NCI-H345 (cell line): Measurements from ENCODE around the gene SENP3.

ENCODE experiments used
- DNase-seq: peaks from one replicate; lab custom pipeline; 2025; lab: John Stamatoyannopoulos, UW

Gene SENP3

DNA sequence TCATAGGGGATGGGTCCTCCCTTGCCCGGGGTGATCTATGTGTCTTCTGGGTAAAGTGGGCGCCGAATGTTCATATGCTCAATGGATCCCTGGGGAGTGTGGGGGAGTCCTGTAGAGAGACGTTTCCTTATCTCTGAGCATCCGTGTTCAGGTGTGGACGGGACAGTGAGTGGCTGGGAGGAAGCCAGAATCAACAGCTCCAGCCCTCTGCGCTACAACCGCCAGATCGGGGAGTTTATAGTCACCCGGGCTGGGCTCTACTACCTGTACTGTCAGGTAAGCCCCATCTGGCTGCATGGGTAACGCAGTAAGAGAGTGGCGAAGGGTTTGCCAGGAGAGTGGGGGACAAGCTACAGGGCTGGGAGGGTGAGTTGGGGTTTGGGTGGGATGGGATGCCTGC lies 5.1 kb upstream of the SENP3 start:
- DNase-seq, result no peak

DNA sequence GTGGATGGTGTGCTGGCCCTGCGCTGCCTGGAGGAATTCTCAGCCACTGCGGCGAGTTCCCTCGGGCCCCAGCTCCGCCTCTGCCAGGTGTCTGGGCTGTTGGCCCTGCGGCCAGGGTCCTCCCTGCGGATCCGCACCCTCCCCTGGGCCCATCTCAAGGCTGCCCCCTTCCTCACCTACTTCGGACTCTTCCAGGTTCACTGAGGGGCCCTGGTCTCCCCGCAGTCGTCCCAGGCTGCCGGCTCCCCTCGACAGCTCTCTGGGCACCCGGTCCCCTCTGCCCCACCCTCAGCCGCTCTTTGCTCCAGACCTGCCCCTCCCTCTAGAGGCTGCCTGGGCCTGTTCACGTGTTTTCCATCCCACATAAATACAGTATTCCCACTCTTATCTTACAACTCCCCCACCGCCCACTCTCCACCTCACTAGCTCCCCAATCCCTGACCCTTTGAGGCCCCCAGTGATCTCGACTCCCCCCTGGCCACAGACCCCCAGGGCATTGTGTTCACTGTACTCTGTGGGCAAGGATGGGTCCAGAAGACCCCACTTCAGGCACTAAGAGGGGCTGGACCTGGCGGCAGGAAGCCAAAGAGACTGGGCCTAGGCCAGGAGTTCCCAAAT lies 4.5 kb upstream of the SENP3 start:
- no peak for DNase-seq

DNA sequence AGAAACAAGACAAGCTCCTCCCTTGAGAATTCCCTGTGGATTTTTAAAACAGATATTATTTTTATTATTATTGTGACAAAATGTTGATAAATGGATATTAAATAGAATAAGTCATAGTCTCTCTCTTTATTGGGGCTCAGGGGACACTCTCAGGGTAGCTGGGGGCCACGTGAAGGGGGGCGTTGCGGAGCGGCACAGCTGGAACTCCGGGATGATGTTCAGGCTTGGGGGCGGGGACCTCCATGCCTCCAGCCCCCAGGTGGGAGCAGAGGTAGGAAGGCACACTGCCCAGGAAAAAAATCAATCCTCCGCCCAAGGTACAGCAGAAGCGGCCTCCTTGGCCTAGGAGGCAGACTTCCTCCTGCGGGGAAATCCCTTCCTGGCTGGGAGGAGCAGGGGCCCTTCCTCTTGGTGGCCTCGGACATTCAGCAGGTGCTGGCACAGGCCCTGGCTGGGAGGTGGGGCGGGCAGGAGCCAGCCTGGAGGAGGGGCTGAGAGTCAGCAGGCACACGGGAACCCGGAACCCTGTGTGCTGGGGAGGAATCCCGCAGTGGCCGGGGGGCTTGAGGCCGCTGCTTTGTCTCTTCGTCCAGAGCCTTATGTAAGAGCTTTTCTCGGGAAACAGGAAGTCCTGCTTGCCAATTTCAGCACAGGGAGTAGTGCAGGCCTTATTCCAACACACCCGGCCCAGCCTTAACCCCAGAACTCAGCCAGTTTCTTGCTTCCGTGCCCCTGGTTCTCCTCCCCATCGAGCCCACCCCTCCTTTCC lies 3.8 kb upstream of the SENP3 start:
- peak; percentile 42 for DNase-seq

DNA sequence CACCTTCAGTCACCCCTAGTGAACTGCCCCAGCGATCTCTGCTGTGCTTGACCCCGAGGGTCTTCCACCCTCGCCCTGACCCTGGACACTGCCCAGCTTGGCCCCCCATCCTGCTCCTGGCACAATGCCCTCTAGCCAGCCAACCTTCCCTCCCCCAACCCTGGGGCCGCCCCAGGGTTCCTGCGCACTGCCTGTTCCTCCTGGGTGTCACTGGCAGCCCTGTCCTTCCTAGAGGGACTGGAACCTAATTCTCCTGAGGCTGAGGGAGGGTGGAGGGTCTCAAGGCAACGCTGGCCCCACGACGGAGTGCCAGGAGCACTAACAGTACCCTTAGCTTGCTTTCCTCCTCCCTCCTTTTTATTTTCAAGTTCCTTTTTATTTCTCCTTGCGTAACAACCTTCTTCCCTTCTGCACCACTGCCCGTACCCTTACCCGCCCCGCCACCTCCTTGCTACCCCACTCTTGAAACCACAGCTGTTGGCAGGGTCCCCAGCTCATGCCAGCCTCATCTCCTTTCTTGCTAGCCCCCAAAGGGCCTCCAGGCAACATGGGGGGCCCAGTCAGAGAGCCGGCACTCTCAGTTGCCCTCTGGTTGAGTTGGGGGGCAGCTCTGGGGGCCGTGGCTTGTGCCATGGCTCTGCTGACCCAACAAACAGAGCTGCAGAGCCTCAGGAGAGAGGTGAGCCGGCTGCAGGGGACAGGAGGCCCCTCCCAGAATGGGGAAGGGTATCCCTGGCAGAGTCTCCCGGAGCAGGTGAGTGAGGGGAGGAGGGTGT lies 3.0 kb upstream of the SENP3 start, which contains the start of gene TNFSF13:
TSS of gene TNFSF13 (plus strand) at position 207 of the 776 bp plus-strand sequence. CDS start at position 497, 290 bp downstream.
- no peak for DNase-seq

DNA sequence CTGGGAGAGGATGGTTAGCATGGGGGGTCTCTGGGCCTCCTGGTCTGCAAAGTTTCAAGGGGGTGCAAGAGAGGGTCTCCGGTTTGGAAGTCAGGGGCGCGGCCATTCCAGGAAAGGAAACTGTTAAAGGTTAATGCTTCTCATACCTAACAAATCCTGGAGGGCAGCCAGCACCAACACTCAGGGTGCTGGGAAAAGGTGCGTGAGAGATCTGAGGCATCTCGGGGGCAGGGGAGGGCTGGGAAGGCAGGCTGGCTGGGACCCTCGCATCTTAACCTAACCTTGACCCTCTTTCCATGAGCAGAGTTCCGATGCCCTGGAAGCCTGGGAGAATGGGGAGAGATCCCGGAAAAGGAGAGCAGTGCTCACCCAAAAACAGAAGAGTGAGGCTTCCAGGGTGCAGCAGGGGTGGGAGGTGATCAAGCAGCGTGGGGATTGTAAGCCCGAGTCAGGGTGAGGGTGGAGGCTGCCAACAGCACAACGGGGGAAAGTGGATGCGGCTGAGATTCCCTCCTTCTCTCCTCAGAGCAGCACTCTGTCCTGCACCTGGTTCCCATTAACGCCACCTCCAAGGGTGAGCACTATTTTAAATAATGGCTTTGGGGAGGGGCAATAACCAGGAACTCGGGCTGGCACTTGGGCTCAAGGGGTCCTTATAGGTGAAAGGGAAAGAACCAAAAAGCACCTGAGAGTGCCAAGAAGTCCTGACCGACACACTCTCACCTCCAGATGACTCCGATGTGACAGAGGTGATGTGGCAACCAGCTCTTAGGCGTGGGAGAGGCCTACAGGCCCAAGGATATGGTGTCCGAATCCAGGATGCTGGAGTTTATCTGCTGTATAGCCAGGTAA lies 2.2 kb upstream of the SENP3 start:
- DNase-seq, result no peak

DNA sequence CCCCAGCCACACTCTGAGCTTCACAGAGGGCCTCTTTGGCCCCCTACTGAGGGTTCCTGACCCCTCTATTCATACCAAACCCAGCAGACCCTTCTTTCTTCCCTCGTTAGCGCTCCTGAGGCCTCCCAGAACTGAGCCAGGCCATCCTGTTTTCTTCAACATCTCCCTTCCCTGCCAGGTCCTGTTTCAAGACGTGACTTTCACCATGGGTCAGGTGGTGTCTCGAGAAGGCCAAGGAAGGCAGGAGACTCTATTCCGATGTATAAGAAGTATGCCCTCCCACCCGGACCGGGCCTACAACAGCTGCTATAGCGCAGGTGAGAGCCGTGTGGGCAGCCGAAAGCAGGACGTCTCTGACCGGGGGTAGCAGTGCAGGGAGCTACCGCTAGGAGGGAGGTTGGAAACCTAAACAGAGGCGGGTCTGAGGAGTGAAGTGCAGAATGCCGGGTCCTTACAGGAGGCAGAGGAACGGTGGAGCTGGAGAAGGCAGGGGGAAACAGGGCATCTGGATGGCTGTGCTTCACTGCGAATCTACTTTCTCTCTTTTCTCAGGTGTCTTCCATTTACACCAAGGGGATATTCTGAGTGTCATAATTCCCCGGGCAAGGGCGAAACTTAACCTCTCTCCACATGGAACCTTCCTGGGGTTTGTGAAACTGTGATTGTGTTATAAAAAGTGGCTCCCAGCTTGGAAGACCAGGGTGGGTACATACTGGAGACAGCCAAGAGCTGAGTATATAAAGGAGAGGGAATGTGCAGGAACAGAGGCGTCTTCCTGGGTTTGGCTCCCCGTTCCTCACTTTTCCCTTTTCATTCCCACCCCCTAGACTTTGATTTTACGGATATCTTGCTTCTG lies 1.3 kb upstream of the SENP3 start:
- DNase-seq, result no peak

DNA sequence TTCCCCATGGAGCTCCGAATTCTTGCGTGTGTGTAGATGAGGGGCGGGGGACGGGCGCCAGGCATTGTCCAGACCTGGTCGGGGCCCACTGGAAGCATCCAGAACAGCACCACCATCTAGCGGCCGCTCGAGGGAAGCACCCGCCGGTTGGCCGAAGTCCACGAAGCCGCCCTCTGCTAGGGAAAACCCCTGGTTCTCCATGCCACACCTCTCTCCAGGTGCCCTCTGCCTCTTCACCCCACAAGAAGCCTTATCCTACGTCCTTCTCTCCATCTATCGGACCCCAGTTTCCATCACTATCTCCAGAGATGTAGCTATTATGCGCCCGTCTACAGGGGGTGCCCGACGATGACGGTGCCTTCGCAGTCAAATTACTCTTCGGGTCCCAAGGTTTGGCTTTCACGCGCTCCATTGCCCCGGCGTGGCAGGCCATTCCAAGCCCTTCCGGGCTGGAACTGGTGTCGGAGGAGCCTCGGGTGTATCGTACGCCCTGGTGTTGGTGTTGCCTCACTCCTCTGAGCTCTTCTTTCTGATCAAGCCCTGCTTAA lies 617 bp upstream of the SENP3 start:
- peak; percentile 74 for DNase-seq

DNA sequence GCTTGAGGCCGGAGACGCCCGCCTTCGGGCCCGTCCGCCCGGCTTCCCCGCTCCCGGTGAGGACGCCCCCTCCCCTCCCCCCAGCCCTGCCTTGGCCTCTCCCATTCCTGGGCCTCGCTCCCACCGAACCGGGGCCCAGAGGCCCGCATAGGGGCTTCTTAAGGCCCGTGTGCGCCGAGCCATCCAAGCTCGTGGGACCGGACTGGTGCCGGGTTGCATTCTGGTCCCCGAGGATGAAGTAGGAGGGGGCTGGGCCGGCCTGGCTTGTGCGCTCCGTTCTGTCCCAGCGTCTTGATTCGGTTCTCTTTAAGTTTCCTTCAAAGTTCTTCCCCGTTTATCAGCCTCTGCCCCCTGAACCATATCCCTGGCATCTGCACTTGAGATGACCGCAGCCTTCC lies 488 bp downstream of the SENP3 start:
- DNase-seq, result no peak

DNA sequence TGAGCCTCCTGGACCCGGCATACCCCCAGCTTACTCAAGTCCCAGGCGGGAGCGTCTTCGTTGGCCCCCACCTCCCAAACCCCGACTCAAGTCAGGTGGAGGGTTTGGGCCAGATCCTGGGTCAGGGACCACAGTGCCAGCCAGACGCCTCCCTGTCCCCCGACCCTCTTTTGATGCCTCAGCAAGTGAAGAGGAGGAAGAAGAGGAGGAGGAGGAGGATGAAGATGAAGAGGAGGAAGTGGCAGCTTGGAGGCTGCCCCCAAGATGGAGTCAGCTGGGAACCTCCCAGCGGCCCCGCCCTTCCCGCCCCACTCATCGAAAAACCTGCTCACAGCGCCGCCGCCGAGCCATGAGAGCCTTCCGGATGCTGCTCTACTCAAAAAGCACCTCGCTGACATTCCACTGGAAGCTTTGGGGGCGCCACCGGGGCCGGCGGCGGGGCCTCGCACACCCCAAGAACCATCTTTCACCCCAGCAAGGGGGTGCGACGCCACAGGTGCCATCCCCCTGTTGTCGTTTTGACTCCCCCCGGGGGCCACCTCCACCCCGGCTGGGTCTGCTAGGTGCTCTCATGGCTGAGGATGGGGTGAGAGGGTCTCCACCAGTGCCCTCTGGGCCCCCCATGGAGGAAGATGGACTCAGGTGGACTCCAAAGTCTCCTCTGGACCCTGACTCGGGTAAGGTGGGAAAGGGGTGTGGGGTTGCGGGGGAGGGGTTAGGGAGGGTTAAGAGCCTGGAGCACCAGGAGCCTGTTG lies 1.6 kb downstream of the SENP3 start:
- DNase-seq, result no peak

DNA sequence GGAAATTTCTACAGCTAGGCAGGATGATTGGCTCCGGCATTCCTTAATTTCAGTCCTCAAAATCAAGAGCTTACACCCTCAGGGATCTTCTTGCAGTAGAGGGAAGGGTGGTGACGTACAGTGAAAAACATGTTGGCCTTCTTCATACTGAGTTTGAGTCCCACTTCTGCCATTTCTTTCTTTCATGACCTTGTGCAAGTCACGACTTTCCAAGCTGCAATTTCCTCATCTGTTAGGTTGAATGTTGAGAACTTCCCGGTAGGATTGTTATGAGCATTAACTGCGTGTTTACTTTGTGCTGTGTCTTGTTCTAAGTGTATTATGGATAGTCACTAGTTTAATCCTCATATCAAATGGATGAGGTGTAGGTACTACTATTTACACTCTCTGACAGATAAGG lies 7.9 kb downstream of the SENP3 start:
- no peak for DNase-seq

DNA sequence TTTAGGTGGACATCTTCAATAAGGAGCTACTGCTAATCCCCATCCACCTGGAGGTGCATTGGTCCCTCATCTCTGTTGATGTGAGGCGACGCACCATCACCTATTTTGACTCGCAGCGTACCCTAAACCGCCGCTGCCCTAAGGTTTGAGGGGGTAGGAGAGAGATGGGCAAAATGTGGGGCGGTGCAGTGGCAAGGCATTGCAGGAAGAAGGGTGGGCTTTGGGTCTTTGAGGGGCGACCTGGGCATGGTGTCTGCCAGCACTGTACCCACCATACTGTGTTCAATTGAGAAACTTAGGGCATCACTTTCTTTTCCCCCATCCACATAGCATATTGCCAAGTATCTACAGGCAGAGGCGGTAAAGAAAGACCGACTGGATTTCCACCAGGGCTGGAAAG lies 8.6 kb downstream of the SENP3 start:
- DNase-seq, result no peak

DNA sequence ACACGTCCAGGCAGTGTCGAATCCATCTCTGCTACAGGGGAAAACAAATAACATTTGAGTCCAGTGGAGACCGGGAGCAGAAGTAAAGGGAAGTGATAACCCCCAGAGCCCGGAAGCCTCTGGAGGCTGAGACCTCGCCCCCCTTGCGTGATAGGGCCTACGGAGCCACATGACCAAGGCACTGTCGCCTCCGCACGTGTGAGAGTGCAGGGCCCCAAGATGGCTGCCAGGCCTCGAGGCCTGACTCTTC lies 10.5 kb downstream of the SENP3 start:
- DNase-seq, result no peak

DNA sequence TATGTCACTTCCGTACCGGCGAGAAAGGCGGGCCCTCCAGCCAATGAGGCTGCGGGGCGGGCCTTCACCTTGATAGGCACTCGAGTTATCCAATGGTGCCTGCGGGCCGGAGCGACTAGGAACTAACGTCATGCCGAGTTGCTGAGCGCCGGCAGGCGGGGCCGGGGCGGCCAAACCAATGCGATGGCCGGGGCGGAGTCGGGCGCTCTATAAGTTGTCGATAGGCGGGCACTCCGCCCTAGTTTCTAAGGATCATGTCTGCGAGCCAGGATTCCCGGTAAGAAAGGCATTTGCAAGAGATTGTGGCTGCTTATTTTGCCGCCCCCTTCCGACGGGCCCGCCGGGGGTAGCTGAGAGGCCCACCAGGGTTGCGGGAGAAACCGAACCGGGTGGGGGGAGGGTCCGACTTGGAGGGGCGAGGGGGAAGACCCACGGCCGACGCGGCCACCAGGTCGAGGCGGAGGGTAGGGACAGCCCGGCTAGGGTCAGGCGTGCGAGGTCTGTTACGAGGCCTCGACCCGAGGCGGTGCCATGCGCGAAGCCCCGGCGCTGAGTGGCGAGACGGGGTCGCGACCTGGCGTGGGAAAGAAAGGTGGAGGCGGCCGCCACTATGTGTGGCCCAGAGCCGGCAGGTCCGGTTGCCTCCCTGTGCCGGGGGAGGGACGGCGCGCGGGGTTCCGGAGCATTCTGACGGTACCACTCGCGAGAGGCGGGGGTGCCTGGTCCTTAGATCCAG lies 11.0 kb downstream of the SENP3 start:
- peak; percentile 97 for DNase-seq

DNA sequence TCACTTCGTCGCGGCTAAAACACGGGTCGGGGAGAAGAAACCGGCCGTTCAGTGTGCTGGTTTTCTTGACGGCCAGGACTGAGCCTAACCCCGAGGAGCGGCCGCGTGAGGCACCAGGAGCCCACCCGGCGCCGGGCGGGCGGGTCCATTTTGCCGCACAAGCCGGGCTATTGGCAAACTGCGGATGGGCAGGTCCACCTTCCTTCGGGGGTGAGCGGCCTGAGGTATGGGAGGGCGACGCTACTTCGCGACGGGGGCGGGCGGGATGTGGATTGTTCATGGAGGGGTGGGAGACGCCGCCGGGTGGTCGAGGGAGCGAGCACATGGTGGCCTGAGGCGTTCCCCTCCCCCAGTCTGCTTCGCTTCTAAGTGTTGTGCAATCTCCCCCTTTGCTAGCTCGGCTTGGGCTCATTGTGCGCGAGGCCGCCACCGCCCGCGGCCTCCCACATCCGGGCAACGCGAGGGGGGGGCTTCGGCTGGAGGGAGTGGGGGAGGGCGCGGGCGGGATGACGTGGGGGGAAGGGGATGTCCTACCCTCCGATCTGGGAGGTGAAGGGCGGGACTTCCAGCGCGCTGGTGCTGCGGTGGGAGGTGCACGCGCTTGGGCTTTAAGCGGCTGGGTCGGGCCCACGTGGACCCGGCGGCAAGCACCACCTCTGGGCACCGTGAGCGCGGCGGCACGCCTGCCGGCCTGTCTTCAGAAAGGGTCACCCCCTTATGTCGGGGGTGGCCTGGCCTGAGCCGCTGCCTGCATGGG lies 11.8 kb downstream of the SENP3 start:
- peak; percentile 76 for DNase-seq

DNA sequence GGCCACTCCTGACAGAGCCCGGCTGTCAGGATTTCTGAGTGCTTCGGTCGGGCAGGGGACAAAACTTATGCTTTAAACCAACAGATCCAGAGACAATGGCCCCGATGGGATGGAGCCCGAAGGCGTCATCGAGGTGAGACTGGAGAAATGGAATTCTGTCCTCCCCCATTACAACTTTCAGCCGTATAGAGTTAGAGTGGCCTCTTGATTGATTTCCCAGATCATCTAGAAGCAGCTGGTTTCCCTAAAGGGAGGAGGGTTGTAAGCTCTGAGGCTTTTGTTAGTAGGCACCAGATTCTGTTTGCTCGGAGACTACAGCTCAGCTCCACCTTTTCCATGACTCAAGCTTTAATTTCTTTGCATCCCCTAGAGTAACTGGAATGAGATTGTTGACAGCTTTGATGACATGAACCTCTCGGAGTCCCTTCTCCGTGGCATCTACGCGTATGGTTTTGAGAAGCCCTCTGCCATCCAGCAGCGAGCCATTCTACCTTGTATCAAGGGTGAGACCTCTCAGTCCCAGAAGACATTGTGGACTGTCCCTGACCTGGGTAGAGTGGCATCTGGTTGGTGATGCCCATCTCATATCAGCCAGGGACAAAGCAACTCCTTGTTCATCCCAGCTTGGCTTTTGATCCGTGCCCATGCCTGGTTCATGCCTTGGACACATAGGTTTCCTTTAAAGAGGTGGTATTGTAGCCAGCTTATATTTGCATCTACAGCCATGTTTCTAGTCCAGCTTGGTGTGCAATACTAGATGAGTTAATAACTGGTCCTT lies 12.6 kb downstream of the SENP3 start:
- DNase-seq, result no peak

DNA sequence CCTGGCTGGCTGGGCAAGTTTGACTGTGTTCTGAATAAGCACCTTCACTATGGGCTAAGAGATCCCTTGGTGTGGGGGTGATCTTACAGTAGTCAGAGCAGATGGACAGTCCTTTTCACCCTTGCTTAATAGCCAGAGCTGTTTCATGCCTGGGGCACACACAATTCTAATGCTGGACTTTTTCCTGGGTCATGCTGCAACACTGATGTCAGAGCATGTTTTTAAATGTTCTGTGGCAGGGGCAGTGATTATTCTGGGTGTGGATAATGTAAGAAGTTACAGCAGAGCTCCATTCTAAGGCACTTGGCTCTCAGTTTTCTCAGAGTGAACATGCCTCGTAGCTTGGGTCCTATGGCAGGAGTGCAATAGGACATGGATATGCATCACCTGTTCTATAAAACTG lies 13.8 kb downstream of the SENP3 start:
- DNase-seq, result no peak

DNA sequence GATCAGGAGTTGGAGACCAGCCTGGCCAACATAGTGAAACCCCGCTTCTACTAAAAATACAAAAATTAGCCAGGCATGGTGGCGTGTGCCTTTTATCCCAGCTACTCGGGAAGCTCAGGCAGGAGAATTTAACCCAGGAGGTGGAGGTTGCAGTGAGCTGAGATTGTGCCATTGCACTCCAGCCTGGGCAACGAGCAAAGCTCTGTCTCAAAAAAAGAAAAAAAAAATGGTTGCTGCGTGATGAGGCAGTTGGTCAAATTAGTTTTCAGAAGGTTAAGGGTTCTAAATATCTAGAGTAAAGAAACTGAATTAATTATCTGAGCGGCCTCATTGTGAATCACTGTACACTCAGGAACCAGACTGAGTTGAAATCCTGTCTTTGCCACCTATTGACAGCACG lies 14.2 kb downstream of the SENP3 start:
- DNase-seq, result no peak

DNA sequence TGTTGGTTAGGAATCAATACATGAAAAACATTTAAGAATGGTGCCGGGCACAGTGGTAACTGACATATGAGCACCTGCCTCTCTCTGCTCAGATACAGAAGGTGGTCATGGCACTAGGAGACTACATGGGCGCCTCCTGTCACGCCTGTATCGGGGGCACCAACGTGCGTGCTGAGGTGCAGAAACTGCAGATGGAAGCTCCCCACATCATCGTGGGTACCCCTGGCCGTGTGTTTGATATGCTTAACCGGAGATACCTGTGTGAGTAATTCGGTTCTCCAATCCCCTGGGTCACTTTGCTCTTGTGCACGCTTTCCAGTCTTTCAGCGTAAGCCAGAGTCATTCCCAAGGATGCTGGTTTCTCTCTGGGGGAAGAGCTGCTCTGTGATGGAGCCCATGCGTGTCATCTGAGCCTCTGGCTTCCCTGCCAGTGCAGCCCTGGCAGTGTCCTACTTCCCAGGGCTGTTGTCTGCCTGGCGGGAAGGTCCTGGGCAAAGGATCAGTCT lies 14.8 kb downstream of the SENP3 start:
- DNase-seq, result no peak
